HG03175 (cell line): ENCODE data around the gene ZNF225.
"Not testable (repeated sequence)": the region's sequence is repeated elsewhere in the genome, so short reads cannot be mapped to it uniquely, and the experiment has no call there.

ENCODE experiments used
- ATAC-seq: cut with Tn5 transposase; IDR thresholded peaks from one replicate; pipeline ENCODE4 v1.9.1; 2021; ENCODE audit warnings: mild to moderate bottlenecking, moderate library complexity; ENCODE audit not compliant: unreplicated experiment

Gene ZNF225

DNA sequence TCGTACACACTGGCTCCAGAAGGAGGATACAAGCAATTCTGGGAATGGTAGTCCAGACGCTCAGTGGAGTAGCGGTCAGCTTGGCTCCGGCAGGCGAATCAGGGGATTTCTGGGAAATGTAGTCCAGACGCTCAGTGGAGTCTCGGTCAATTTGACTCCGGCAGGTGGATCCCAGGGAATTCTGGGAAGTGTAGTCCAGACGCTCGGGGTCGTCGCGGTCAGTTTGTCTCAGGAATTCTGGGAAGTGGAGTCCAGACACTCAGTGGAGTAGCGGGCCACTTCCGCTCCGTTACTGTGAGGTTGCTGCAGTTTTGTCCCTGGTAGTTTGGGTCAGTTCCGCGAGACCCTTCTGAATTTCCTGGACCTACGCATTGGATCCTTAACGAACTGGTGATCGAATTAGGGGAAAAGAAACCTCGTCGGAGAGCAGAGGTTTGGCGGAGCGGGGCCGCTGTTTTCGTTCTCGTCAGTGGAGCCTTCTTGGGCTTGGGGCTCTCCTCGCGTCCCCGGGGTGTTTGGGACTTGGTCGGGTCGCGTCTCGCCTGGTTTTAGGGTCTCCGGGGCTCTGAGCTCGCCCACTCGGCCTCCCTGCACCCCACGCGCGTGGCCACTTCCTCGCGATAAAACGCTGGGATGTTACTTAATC lies at the start of gene ZNF225:
TSS of gene ZNF225 (plus strand) at position 262 of the 646 bp plus-strand sequence. CDS start 2,429 bp downstream, outside the sequence.
- peak; percentile 90 for ATAC-seq

DNA sequence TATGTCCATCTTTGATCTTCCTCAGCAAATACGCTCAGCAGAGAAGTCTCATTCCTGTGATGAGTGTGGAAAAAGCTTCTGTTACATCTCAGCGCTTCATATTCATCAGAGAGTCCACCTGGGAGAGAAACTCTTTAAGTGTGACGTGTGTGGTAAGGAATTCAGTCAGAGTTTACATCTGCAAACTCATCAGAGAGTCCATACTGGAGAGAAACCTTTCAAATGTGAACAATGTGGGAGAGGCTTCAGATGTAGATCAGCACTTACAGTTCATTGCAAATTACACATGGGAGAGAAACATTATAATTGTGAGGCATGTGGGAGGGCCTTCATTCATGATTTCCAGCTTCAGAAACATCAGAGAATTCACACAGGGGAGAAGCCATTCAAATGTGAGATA lies 46.9 kb upstream of the ZNF225 start:
- no peak for ATAC-seq

DNA sequence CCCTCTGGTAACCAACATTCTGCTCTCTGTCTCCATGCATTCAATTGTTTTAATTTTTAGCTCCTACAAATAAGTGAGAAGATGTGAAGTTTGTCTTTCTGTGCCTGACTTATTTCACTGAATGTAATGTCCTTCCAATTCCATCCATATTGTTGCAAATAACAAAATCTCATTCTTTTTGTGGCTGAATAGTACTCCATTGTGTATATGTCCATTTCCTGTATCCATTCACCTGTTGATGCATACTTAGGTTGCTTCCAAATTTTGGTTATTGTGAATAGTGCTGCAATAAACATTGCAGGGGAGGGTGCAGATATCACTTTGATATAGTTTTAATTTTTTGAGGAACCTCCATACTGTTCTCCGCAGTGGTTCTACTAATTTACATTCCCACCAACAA lies 43.8 kb upstream of the ZNF225 start:
- no peak for ATAC-seq

DNA sequence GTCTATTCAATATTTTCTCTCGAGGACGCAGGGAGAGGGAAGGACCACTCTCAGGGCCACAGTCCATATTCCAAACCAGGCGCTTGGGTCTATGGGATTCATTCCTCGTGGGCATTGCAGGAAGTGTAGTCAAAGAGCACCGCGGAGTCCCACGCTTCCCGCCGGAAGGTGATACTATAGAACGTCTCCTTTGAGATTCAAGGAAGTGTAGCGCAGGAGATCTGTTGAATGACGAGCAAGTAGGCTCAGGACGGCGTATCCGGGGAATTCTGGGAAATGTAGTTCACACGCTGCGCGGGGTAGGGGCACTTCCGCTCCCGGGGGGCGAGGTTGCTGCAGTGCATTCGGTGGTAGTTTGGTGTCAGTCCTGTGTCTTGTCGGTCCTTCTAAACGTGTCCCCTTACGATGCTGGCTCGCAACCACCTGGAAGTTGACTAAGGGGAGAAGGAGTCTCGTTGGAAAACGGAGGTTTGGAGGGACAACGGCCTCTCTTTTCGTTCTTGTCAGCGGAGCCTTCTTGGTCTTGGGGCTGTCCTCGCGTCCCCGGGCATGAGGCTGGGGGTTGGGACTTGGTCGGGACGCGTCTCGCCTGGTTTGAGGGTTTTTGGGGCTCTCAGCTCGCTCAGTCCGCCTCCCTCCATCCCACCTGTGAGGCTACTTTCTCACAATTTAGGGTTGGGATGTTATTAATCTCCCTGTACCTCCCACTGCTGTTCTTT lies 41.2 kb upstream of the ZNF225 start, which contains the start of gene ZNF284:
TSS of gene ZNF284 (plus strand) at position 336 of the 719 bp plus-strand sequence. CDS start 4,231 bp downstream, outside the sequence.
- peak; percentile 98 for ATAC-seq

DNA sequence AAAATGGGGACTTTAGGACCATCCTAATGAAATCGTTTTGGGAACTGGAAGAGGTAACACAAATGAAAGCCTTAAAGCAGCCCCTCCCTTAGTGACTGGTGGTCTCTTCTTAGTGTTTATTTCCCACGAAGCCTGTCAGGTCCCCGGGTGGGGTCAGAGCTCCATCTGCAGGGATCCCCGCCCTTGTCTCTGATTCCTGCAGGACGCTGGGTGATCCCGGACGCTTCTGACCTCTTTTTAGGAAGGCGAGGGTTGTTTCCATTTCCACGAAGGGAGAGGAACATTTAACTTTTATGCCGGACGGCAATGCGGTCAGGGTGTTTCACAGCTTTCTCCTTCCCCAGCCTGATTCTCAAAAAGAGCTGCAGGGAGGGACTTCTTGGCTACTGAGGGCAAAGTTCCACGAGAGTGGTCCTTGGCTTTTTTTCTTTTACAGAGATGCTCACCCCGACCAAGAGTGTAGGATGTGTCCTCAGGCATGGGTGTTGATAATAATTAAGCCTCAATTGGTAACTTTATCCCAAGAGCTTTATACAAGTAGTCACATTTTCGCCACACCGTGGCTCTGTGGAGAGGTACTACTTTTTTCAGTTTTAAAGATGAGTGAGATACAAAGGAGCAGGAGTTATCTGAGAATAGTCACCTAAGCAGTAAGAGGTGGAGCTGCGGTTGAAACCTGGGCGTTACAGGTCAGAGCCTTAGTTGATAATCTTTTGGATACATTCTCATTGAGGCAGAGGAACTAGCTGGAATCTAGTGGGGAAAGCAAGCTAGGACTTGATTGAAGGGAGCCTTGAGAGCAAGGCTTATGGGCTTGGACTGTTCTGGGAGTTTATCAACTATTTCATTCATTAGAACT lies 40.4 kb upstream of the ZNF225 start:
- ATAC-seq: no peak

DNA sequence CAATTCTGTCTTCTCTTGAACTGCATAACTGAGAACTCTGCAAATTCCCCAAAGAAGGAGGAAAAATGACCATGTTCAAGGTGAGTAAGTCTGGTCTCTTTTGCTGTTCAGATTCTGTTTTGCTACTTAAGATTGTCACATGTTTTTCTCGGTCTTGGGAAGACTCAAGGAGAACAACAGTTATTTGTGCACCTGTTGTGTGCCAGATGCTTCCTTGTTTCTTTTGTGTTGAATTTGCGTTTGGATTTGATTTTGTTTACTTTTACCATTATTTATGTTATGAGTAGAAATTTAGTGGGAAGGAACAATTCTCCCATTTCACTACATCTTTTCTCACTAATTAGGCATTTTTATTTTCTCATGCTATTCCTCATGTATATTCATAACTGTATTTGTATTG lies 36.9 kb upstream of the ZNF225 start:
- no peak for ATAC-seq

DNA sequence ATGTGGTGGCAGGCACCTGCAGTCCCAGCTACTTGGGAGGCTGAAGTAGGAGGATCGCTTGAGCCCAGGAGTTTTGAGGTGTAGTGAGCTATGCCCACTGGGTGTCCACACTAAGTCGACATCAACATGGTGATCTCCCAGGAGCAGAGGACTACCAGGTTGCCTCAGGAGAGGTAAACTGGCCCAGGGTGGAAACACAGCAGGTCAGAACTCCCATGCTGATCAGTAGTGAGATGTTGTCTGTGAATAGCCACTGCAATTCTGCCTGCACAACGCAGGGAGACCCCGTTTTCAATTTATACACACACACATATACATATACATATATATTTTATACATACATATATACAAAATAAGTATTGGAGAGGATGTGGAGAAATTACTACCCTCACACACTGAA lies 21.1 kb upstream of the ZNF225 start:
- no peak for ATAC-seq

DNA sequence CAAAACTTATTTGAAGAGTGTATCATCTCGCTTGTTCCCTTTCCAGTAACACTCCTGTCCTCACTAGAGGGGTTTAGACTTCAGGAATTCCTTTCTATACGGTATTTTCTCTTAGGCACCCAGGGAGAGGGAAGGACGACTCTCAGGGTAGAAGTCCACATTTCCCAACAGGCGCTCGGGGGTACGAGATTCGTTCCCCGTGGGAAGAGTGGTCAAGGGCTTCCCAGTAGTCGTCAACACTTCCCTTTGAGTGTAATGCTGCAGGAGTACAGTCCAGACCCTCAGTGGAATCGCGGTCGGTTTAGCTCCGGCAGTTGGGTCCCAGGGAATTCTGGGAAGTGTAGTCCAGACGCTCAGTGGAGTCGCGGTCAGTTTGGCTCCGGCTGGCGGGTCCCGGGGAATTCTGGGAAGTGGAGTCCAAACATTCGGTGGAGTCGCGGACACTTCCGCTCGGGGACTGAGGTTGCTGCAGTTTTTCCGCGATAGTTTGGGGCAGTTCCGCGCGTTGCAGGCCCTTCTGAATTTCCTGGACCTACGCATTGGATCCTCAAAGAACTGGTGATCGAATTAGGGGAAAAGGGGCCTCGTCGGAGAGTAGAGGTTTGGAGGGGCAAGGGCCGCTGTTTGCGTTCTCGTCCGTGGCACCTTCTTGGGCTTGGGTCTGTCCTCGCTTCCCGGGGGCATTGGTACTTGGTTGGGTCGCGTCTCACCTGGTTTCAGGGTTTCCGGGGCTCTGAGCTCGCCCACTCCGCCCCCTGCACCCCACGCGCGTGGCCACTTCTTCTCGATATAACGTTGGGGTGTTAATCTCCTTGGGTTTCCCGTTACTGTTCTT lies 19.1 kb upstream of the ZNF225 start, which contains the start of gene ZNF224:
TSS of gene ZNF224 (plus strand) at position 431 of the 835 bp plus-strand sequence. CDS start 3,513 bp downstream, outside the sequence.
- peak; percentile 74 for ATAC-seq

DNA sequence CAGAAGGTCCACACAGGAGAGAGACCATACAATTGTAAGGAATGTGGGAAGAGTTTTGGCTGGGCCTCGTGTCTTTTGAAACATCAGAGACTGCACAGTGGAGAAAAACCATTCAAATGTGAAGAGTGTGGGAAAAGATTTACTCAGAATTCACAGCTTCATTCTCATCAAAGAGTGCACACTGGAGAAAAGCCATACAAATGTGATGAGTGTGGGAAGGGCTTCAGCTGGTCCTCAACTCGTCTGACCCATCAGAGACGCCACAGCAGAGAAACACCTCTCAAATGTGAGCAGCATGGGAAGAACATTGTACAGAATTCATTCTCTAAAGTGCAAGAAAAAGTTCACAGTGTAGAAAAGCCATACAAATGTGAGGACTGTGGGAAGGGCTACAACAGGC lies 5.4 kb upstream of the ZNF225 start:
- ATAC-seq: no peak

DNA sequence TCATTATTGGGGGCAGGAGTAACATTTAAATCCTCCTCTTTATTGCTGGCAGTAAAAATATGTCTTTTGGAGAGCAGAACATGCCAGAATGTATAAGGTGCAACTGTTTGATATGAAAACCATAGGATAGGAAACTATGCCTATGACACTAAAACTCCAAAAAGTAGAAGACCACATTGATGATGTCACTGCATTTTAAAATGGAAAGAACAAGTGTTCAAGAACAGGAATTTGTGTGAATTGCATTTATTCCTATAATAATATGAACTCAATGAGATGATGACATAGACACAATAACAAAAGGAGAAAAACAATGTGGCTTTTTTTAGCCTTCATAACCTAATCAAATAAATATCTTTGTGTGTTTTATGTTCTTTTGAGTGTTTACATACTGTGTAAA lies 3.7 kb upstream of the ZNF225 start:
- ATAC-seq: no peak

DNA sequence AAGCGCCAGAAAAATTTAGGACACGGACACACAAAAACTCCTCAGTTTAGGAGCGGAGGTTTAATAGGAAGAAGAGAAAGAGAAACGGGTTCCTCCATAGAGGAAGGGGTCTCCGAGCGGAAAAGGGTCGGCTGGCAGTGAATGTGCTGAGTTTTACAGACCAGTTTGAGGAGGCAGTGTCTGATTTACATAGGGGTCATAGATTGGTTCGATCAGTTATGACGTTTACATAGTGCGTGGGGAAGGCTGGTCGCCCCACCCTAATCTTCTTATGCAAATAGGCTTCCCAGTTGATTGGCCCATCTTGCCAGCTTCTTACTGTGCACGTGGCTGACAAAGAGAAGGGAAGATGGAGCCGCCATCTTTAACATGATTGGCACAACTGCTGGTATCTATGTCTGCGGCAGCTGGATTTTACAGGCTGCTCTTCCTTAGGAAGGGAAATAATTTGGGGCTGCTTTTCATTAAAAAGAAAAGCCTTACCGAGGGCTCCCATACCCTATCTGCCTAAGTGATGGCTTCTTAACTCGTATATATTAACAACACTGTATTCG lies 1.2 kb upstream of the ZNF225 start:
- ATAC-seq: no peak

DNA sequence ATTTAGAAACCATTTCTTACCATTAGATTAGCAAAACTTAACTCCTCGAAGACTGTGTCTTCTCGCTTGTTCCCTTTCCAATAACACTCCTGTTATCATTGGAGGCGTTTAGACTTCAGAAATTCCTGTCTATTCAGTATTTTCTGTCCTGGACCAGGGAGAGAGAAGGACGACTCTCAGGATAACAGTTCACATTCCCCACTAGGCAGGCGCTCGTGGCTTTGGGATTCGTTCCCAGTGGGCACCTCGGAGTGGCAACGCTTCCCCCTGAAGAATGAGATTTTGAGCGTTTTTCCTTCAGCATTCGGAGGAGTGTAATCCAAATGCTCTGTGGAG lies 429 bp upstream of the ZNF225 start:
- no peak for ATAC-seq

DNA sequence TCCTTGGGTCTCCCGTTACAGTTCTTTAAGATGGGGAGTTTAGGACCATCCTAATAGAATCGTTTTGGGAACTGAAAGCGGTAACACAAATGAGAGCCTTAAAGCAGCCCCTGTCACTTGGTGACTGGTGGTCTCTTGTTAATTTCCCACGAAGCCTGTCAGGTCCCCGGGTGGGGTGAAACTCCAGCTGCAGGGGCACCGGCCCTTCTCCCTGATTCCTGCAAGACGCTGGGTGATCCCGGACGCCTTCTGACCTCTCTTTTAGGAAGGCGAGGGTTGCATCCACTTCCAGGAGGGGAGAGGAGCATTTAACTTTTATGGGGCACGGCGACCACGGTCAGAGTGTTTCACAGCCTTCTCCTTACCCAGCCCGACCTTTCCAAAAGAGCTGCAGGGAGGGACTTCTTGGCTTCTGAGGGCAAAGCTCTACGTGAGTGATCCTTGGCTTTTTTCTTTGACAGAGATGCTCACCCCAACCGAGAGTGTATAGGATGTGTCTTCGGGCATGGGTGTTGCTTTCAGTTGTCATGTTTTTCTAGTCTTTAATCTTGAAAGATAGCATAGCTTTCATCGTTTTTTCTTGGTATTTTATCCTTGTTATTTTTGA lies 688 bp downstream of the ZNF225 start:
- peak; percentile 26 for ATAC-seq

DNA sequence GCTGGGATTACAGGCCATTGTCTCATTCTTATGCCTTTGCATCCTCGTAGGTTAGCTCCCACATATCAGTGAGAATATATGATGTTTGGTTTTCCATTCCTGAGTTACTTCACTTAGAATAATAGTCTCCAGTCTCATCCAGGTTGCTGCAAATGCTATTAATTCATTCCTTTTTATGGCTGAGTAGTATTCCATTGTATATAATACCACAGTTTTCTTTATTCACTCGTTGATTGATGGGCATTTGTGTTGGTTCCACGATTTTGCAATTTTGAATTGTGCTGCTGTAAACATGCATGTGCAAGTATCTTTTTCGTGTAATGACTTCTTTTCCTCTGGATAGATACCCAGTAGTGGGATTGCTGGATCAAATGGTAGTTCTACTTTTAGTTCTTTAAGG lies 8.0 kb downstream of the ZNF225 start:
- ATAC-seq: not testable (repeated sequence)

DNA sequence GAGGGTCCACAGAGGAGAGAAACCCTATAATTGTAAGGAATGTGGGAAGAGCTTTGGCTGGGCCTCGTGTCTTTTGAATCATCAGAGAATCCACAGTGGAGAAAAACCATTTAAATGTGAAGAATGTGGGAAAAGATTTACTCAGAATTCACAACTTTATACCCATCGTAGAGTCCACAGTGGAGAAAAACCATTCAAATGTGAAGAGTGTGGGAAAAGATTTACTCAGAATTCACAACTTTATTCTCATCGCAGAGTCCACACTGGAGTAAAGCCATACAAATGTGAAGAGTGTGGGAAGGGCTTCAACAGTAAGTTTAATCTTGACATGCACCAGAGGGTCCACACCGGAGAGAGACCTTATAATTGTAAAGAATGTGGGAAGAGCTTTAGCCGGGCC lies 18.8 kb downstream of the ZNF225 start:
- no peak for ATAC-seq

DNA sequence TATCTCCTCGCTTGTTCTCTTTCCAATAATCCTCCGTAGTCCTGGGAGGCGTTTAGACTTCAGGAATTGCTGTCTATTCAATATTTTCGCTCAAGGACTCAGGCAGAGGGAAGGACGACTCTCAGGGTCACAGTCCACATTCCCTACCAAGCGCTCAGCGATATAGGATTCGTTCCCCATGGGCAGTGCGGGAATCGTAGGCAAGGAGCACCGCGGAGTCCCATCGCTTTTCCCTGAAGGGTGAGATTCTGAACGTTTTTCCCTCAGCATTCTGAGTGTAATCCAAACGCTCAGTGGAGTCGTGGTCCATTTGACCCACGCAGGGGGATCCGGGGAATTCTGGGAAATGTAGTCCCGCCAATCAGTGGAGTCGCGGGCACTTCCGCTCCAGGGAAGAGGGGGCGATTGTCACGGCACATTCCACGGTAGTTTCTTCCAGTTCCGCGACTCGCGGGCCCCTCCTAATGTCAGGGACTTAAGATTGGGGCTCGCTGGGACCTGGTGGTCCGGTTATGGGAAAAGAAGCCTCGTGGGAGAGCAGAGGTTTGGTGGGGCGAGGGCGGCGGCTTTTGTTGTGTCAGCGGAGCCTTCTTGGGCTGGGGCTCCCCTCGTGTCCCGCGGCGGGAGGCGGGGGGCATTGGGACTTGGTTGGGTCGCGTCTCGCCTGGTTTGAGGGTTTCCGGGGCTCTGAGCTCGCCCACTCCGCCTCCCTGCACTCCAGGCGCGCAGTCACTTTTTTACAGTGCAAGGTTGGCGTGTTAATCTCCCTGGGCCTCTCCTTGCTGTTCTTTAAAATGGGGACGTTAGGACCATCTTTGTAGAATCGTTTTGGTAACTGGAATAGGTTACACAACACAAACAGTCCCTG lies 28.2 kb downstream of the ZNF225 start, which contains the start of gene ZNF234:
TSS of gene ZNF234 (plus strand) at position 364 of the 868 bp plus-strand sequence. CDS start 3,079 bp downstream, outside the sequence.
- peak; percentile 81 for ATAC-seq

DNA sequence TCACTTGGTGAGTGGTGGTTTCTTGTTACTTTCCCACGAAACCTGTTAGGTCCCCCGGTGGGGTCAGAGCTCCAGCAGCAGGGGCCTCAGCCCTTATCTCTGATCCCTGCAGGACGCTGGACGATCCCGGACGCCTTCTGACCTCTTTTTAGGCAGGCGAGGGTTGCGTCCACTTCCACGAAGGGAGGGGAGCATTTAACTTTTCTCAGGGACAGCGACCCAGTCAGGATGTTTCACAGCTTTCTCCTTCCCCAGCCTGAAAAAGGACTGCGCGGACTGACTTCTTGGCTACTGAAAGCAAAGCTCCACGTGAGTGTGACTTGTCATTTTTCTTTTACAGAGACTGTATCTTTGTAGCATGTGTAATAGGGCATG lies 28.8 kb downstream of the ZNF225 start:
- ATAC-seq: no peak

DNA sequence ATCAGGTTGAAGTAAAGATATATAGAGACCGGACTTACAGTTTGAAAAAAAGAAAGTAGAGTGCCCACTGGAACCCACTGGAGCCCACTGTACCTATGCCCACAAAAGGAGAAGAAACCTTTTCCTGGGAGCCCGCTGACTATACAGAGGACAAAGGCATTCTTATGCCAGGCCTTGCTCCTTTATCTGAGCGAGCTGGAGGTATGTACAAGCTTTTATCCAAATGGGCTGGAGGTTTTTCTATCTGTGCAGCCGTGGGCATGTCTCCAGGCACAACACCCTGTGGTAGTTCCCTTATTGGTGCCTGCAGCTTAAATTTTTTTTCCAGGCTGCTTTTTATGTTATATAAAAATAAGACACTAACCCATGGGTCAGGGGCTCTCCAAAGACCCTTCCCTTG lies 36.6 kb downstream of the ZNF225 start:
- no peak for ATAC-seq

DNA sequence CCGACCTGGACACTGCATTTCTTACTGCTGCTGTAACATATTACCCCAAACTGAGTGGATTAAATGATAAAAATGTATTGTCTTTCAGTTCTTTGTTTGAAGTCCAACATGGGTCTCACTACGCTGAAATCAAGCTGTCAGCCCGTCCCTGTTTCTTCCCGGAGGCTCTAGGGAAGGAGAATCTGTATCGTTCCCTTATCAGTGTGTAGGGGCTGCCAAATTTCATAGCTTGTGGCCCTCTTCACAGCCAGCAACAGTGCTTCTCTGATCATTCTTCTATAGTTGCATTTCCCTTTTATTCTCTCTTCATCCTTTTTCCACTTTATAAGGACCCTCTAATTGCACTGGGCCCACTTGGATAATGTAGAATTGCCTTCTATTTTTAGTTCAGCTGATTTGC lies 38.3 kb downstream of the ZNF225 start:
- ATAC-seq: no peak
